Liver (tissue), 3 donors: ENCODE data around the gene SHROOM2.

Experiments
- EGR1 ChIP-seq, 2 donors: IDR thresholded peaks; 2 replicates each; pipeline ENCODE4 v1.6.1; 2016 to 2018; ENCODE audit warnings: antibody characterized with exemption in 2 of 2, low read depth in 2 of 2
- SP1 ChIP-seq: IDR thresholded peaks from 2 replicates; pipeline ENCODE4 v1.6.1; 2018; ENCODE audit warnings: antibody characterized with exemption, mild to moderate bottlenecking
- TAF1 ChIP-seq: conservative IDR thresholded peaks from 2 replicates; pipeline ENCODE4 v1.6.1; 2016; ENCODE audit warnings: antibody characterized with exemption, mild to moderate bottlenecking
- YY1 ChIP-seq: IDR thresholded peaks from 2 replicates; pipeline ENCODE4 v1.6.1; 2016; ENCODE audit warnings: antibody characterized with exemption, mild to moderate bottlenecking
- TF ChIP-seq, protein P1 (sequence below): fragments of 150-350 bp; IDR thresholded peaks from 2 replicates; pipeline ENCODE4 v1.5.1; 2017; ENCODE audit warnings: improper control_type of control experiment, low read depth, low read length; ENCODE audit not compliant: missing input control
- TF ChIP-seq, protein P2 (sequence below): IDR thresholded peaks from 2 replicates; pipeline ENCODE4 v1.6.1; 2016; ENCODE audit warnings: antibody characterized with exemption
- TF ChIP-seq, protein P3 (sequence below): IDR thresholded peaks from 2 replicates; pipeline ENCODE4 v1.6.1; 2016; ENCODE audit warnings: antibody characterized with exemption
- donor health status: healthy.
- donor health status: healthy.

DNA sequence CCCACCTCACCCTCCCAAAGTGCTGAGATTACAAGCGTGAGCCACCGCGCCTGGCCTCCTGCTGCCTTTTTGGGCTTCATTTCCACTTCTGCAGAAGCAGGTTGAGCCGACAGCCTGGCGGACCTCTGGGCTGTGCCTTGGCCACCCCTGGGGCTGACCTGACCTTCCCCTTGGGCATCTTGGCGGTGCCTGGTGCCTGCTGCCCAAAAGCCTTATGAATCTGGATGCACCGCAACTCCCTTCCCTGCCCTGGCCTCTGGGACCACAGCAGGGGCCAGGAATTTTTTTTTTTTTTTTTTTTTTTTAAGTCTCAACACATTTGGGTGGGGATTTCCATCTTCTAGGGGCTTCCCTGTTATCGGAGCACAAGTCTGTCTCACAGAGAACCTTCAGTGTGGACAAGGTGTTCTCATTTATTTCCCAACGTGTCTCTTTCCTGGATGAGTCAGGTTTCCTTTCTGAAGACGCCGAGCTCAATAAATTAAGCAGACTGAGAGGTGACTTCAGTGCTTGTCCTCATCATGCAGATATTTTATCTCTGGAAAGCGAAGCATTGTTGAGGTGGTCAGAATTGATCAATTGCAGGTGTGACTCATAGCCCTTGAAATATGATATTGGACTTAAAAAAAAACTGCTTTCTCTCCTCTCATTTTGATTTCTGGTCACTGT, 79.7 kb downstream of the SHROOM2 start:
- no peak for TF ChIP-seq SP1
- TF ChIP-seq, protein P1, sequence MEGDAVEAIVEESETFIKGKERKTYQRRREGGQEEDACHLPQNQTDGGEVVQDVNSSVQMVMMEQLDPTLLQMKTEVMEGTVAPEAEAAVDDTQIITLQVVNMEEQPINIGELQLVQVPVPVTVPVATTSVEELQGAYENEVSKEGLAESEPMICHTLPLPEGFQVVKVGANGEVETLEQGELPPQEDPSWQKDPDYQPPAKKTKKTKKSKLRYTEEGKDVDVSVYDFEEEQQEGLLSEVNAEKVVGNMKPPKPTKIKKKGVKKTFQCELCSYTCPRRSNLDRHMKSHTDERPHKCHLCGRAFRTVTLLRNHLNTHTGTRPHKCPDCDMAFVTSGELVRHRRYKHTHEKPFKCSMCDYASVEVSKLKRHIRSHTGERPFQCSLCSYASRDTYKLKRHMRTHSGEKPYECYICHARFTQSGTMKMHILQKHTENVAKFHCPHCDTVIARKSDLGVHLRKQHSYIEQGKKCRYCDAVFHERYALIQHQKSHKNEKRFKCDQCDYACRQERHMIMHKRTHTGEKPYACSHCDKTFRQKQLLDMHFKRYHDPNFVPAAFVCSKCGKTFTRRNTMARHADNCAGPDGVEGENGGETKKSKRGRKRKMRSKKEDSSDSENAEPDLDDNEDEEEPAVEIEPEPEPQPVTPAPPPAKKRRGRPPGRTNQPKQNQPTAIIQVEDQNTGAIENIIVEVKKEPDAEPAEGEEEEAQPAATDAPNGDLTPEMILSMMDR = no peak
- no peak for TF ChIP-seq YY1
- no peak for TF ChIP-seq TAF1
- TF ChIP-seq, protein P2, sequence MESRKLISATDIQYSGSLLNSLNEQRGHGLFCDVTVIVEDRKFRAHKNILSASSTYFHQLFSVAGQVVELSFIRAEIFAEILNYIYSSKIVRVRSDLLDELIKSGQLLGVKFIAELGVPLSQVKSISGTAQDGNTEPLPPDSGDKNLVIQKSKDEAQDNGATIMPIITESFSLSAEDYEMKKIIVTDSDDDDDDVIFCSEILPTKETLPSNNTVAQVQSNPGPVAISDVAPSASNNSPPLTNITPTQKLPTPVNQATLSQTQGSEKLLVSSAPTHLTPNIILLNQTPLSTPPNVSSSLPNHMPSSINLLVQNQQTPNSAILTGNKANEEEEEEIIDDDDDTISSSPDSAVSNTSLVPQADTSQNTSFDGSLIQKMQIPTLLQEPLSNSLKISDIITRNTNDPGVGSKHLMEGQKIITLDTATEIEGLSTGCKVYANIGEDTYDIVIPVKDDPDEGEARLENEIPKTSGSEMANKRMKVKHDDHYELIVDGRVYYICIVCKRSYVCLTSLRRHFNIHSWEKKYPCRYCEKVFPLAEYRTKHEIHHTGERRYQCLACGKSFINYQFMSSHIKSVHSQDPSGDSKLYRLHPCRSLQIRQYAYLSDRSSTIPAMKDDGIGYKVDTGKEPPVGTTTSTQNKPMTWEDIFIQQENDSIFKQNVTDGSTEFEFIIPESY = no peak
- TF ChIP-seq, protein P3, sequence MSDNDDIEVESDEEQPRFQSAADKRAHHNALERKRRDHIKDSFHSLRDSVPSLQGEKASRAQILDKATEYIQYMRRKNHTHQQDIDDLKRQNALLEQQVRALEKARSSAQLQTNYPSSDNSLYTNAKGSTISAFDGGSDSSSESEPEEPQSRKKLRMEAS = no peak
- TF ChIP-seq EGR1 (IDR thresholded peaks at IDR 0.05; ENCODE audit: low read depth in 2 of 2) = no peak
